OCI-LY1 (cell line): ENCODE data around the gene VMP1.

Experiments
- CTCF ChIP-seq: fragments of 200-600 bp; sonication (generic), shearing (Covaris generic); IDR thresholded peaks from 2 replicates; pipeline ENCODE4 v1.5.1; 2017; ENCODE audit warnings: mild to moderate bottlenecking, antibody characterized with exemption, low read length, moderate library complexity, mixed read lengths
- EZH2 ChIP-seq: fragments of 200-600 bp; sonication (generic), shearing (Covaris generic); IDR thresholded peaks from 2 replicates; pipeline ENCODE4 v1.8.0; 2017; ENCODE audit warnings: borderline replicate concordance, mixed run types, mild to moderate bottlenecking, antibody characterized with exemption, low read length, moderate library complexity, mixed read lengths

DNA sequence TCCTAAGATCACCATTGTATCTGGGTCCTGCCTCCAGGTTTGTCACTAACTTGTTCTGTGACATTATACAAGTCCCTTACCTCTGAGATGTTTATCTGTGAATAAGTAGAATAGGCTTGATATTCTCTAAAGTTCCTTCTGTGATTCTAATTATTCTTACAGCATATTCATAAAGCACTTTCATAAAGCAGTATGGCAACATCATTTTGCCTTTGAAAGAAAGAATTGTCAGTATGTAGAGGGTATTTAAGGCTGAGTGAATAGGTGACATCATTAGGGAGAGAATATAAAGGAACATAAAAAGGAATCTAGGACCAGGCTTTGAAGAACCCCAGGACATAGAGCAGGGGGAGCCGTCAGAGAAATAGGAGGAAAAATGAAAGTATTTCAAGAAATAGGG, 15.6 kb downstream of the VMP1 start:
- TF ChIP-seq CTCF (no peak), EZH2 (no peak)
